Loucy (cell line): Measurements from ENCODE around the gene SEPTIN7.

Experiments
- H2AFZ ChIP-seq: fragments of 200-600 bp; sonication (generic); 2 replicates; pipeline ENCODE4 v1.6.0; 2016; ENCODE audit warnings: antibody characterized with exemption, mild to moderate bottlenecking, low read length, moderate library complexity
- H3F3A ChIP-seq: fragments of 200-600 bp; 2 replicates; pipeline ENCODE4 v1.6.0; 2016; ENCODE audit warnings: antibody characterized with exemption, low read depth, mild to moderate bottlenecking
- H3K27me3 ChIP-seq: fragments of 200-600 bp; sonication (generic); 2 replicates; pipeline ENCODE4 v1.6.1; 2014; ENCODE audit warnings: low read length, mild to moderate bottlenecking; ENCODE audit not compliant: insufficient read depth, poor library complexity, severe bottlenecking
- H3K36me3 ChIP-seq: fragments of 200-600 bp; sonication (generic); 2 replicates; pipeline ENCODE4 v1.6.1; 2016; ENCODE audit warnings: low read length; ENCODE audit not compliant: insufficient read depth
- H3K4me1 ChIP-seq: fragments of 200-600 bp; sonication (generic); 2 replicates; pipeline ENCODE4 v1.5.1; 2014; ENCODE audit warnings: low read length, mild to moderate bottlenecking; ENCODE audit not compliant: insufficient read depth, poor library complexity, severe bottlenecking
- H3K4me2 ChIP-seq: fragments of 200-600 bp; sonication (generic); 2 replicates; pipeline ENCODE4 v1.6.0; 2014; ENCODE audit warnings: antibody characterized with exemption, low read length, low read depth, mild to moderate bottlenecking; ENCODE audit not compliant: poor library complexity, severe bottlenecking
- H3K4me3 ChIP-seq: fragments of 200-600 bp; sonication (generic); 2 replicates; pipeline ENCODE4 v1.5.1; 2014; ENCODE audit warnings: low read length, mild to moderate bottlenecking, mixed read lengths; ENCODE audit not compliant: poor library complexity, severe bottlenecking
- H3K79me2 ChIP-seq: fragments of 200-600 bp; sonication (generic); 2 replicates; pipeline ENCODE4 v1.6.1; 2014; ENCODE audit warnings: low read length; ENCODE audit not compliant: insufficient read depth
- H3K9ac ChIP-seq: fragments of 200-600 bp; sonication (generic); 2 replicates; pipeline ENCODE4 v1.6.0; 2014; ENCODE audit warnings: mild to moderate bottlenecking, low read depth, low read length, moderate library complexity; ENCODE audit not compliant: poor library complexity, severe bottlenecking
- H3K9me2 ChIP-seq: fragments of 200-600 bp; sonication (generic); replicated peaks from 2 replicates; pipeline ENCODE4 v1.6.1; 2016; ENCODE audit warnings: low read depth, low read length, mixed read lengths
- H3K9me3 ChIP-seq: fragments of 200-600 bp; sonication (generic); 2 replicates; pipeline ENCODE4 v1.6.1; 2014; ENCODE audit warnings: mild to moderate bottlenecking, antibody characterized with exemption, low read length, low read depth; ENCODE audit not compliant: insufficient read depth
- H4K20me1 ChIP-seq: fragments of 200-600 bp; sonication (generic); 2 replicates; pipeline ENCODE4 v1.6.0; 2014; ENCODE audit warnings: antibody characterized with exemption, low read length, mild to moderate bottlenecking; ENCODE audit not compliant: insufficient read depth, poor library complexity, severe bottlenecking
- EZH2phosphoT487 ChIP-seq: fragments of 200-600 bp; IDR thresholded peaks from 2 replicates; pipeline ENCODE4 v1.6.1; 2018; ENCODE audit warnings: antibody characterized with exemption, mild to moderate bottlenecking, moderate library complexity, borderline replicate concordance
- TF ChIP-seq, protein P1 (sequence below): fragments of 200-600 bp; sonication (generic); conservative IDR thresholded peaks from 2 replicates; pipeline ENCODE4 v1.5.1; 2014; ENCODE audit warnings: mild to moderate bottlenecking, antibody characterized with exemption, low read length

Gene SEPTIN7

GRCh38 chr7:35849158-35849831 lies 48.4 kb downstream of the SEPTIN7 start:
- H3K4me2 ChIP-seq, result no peak overlapping the region
- TF ChIP-seq EZH2phosphoT487, result no peak
- TF ChIP-seq, protein P1, sequence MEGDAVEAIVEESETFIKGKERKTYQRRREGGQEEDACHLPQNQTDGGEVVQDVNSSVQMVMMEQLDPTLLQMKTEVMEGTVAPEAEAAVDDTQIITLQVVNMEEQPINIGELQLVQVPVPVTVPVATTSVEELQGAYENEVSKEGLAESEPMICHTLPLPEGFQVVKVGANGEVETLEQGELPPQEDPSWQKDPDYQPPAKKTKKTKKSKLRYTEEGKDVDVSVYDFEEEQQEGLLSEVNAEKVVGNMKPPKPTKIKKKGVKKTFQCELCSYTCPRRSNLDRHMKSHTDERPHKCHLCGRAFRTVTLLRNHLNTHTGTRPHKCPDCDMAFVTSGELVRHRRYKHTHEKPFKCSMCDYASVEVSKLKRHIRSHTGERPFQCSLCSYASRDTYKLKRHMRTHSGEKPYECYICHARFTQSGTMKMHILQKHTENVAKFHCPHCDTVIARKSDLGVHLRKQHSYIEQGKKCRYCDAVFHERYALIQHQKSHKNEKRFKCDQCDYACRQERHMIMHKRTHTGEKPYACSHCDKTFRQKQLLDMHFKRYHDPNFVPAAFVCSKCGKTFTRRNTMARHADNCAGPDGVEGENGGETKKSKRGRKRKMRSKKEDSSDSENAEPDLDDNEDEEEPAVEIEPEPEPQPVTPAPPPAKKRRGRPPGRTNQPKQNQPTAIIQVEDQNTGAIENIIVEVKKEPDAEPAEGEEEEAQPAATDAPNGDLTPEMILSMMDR, result peak; percentile 41; the same call in 1 of the 2 replicates
- no peaks in the 10 kb centered on the region for H3K9me3 ChIP-seq
- no peaks in the 10 kb centered on the region for H3F3A ChIP-seq
- no peak overlapping the region for H3K4me3 ChIP-seq
- no peaks in the 10 kb centered on the region for H3K9me2 ChIP-seq
- no peak overlapping the region for H3K9ac ChIP-seq
- H3K4me1 ChIP-seq, result no peaks in the 10 kb centered on the region
- H3K27me3 ChIP-seq, result no peaks in the 10 kb centered on the region
- peaks cover 76% of the 10 kb centered on the region for H4K20me1 ChIP-seq
- peaks cover 96% of the 10 kb centered on the region for H3K79me2 ChIP-seq
- H2AFZ ChIP-seq, result no peak overlapping the region
- H3K36me3 ChIP-seq, result peaks cover 66% of the 10 kb centered on the region; the same call in 1 of the 2 replicates

GRCh38 chr7:35849954-35850353 lies 49.1 kb downstream of the SEPTIN7 start:
- no peak overlapping the region for H2AFZ ChIP-seq
- H3K36me3 ChIP-seq, result peaks cover 61% of the 10 kb centered on the region; the same call in 1 of the 2 replicates
- peaks cover 75% of the 10 kb centered on the region for H4K20me1 ChIP-seq
- no peaks in the 10 kb centered on the region for H3K27me3 ChIP-seq
- H3K9ac ChIP-seq, result no peak overlapping the region
- H3K79me2 ChIP-seq, result peaks cover 94% of the 10 kb centered on the region
- H3K4me2 ChIP-seq, result no peak overlapping the region
- H3K9me2 ChIP-seq, result no peaks in the 10 kb centered on the region
- TF ChIP-seq, protein P1, result no peak
- no peak for TF ChIP-seq EZH2phosphoT487
- no peaks in the 10 kb centered on the region for H3K4me1 ChIP-seq
- no peaks in the 10 kb centered on the region for H3K9me3 ChIP-seq
- no peak overlapping the region for H3K4me3 ChIP-seq
- H3F3A ChIP-seq, result no peaks in the 10 kb centered on the region
